Lung (tissue), 12 donors: ENCODE results near the gene RABIF. TPM values are rescaled to one million over a fixed set of nuclear protein-coding genes. Genes with fewer than 3 reads are reported as not detected.

ENCODE experiments used
- ATAC-seq: fragments of 200-7000 bp; cut with Tn5 transposase; one replicate; pipeline ENCODE4 v1.9.1; 2020; ENCODE audit warnings: moderate number of reproducible peaks; ENCODE audit not compliant: insufficient read depth, low FRiP score
- DNase-seq, 3 donors: peaks; one replicate each; pipeline ENCODE4 v3.0.0-alpha.2; 2013 to 2017
- H3K27ac ChIP-seq, 2 donors: one replicate each; pipeline ENCODE4 v1.5.1; 2013; ENCODE audit warnings: mild to moderate bottlenecking in 2 of 2, moderate library complexity in 2 of 2, control low read depth in 1 of 2, inconsistent platforms in 1 of 2, low read depth in 1 of 2, low read length in 1 of 2
- H3K27me3 ChIP-seq, 3 donors: one replicate each; pipeline ENCODE4 v1.5.1; 2013; ENCODE audit warnings: low read length in 2 of 3; ENCODE audit not compliant: control insufficient read depth in 3 of 3, insufficient read depth in 3 of 3
- H3K36me3 ChIP-seq, 4 donors: one replicate each; pipeline ENCODE4 v1.5.1; 2013; ENCODE audit warnings: low read length in 4 of 4, mild to moderate bottlenecking in 1 of 4, moderate library complexity in 1 of 4; ENCODE audit not compliant: control insufficient read depth in 4 of 4, insufficient read depth in 4 of 4
- H3K4me1 ChIP-seq, 5 donors: one replicate each; pipeline ENCODE4 v1.5.1; 2013; ENCODE audit warnings: low read length in 5 of 5, mild to moderate bottlenecking in 2 of 5, moderate library complexity in 1 of 5; ENCODE audit not compliant: control insufficient read depth in 5 of 5, insufficient read depth in 5 of 5
- H3K4me3 ChIP-seq: one replicate; pipeline ENCODE4 v1.5.1; 2013; ENCODE audit warnings: mild to moderate bottlenecking, control low read depth, moderate library complexity
- H3K9ac ChIP-seq, 2 donors: one replicate each; pipeline ENCODE4 v1.5.1; 2013; ENCODE audit warnings: low read length in 2 of 2, control low read depth in 1 of 2; ENCODE audit not compliant: insufficient read depth in 1 of 2
- H3K9me3 ChIP-seq, 4 donors: one replicate each; pipeline ENCODE4 v1.5.1; 2013; ENCODE audit warnings: low read length in 3 of 4, mild to moderate bottlenecking in 1 of 4, moderate library complexity in 1 of 4; ENCODE audit not compliant: control insufficient read depth in 4 of 4, insufficient read depth in 3 of 4
- WGBS, 2 donors: extraction: QIAGEN DNeasy Blood & Tissue Kit; methylation state at CpG; one replicate each; pipeline ENCODE4 v1.1.7; 2013; 5-methylcytosine and 5-hydroxymethylcytosine counted together
- polyA plus RNA-seq, 2 donors: library from polyadenylated mRNA; stranded (reverse); fragments of 200-250 nt; gene quantifications; one replicate each; pipeline ENCODE4 v1.2.1, GENCODE V29; 2013
- total RNA-seq, 2 donors: library from RNA; depleted of rRNA in 1 of 2; stranded (reverse); fragments of >200 nt in 1 of 2; gene quantifications; one replicate each; pipeline ENCODE4 v1.2.1, GENCODE V29; 2014 to 2021
- TF ChIP-seq, protein P1 (sequence below): IDR thresholded peaks from 2 replicates; pipeline ENCODE4 v1.5.1; 2012; ENCODE audit warnings: mild to moderate bottlenecking; ENCODE audit errors: control extremely low read depth, extremely low read depth
- donor health status: control.
- donor health status: control.
- donor health status: Bipolar disorder and iron deficiency.
- donor health status: healthy.
- donor health status: DM: yes; HTN: yes; CAD: no.

RABIF gene
- total and polyA plus RNA-seq, 4 donors: 6.2 to 10.3 (median 8.2) TPM

DNA sequence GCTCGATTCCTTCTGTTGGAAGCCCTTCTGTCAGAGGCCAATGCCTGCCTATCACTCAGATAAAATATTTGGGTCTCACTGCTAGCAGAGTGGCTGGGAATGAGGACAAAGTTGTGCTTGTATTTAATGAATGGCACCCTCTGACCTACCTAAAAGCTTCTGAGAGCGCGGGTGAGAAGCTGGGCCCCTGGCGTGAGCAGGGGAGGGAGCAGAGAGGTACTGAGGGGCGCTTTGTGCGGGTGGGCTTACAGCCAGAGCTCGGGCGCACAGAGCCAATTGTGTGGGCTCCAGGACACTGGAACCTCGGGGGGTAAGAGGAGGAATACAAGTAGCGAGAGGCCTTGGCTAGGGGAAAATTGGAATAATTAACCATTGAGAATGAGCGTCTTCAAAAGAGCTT lies 45.9 kb downstream of the RABIF start:
- no peaks in the 10 kb centered on the region for H3K36me3 ChIP-seq
- TF ChIP-seq, protein P1, sequence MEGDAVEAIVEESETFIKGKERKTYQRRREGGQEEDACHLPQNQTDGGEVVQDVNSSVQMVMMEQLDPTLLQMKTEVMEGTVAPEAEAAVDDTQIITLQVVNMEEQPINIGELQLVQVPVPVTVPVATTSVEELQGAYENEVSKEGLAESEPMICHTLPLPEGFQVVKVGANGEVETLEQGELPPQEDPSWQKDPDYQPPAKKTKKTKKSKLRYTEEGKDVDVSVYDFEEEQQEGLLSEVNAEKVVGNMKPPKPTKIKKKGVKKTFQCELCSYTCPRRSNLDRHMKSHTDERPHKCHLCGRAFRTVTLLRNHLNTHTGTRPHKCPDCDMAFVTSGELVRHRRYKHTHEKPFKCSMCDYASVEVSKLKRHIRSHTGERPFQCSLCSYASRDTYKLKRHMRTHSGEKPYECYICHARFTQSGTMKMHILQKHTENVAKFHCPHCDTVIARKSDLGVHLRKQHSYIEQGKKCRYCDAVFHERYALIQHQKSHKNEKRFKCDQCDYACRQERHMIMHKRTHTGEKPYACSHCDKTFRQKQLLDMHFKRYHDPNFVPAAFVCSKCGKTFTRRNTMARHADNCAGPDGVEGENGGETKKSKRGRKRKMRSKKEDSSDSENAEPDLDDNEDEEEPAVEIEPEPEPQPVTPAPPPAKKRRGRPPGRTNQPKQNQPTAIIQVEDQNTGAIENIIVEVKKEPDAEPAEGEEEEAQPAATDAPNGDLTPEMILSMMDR: no peak
- no peaks in the 10 kb centered on the region for H3K27me3 ChIP-seq
- H3K9ac ChIP-seq: no peak overlapping the region
- 83 to 93% methylated on average over 11 of the region's 11 CpGs for WGBS, 2 donors
- no peak for DNase-seq
- no peaks in the 10 kb centered on the region for H3K9me3 ChIP-seq
- no peak overlapping the region for H3K4me3 ChIP-seq
- no peaks in the 10 kb centered on the region for H3K4me1 ChIP-seq
- no peak for ATAC-seq
- no peak overlapping the region for H3K27ac ChIP-seq

DNA sequence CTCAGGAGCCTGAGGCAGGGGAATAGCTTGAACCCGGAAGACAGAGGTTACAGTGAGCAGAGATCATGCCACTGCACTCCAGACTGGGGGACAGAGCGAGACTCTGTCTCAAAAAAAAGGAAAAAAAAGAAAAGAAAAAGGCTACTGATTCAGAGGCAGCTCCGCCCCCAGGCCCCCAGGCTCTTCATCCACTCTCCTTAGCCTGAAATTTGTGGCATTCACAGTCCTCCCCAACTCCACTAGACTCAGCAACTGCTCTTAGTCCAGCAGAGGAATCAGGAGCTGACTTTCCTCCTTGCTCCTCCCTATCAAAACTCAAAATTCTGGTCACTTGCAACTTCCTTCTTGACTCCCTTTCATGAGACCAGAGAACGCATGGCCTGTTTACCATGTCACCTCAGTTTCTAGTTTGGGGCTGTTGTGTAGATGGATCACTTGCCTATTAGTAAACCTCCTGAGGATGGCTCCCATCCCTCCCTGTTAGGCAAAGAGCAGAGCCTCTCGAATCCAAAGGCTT lies 51.1 kb downstream of the RABIF start:
- ATAC-seq (no peak), DNase-seq (no peak)
- TF ChIP-seq, protein P1: no peak
- WGBS, 2 donors: 85 to 88% methylated on average over 5 of the region's 5 CpGs
- H3K4me3 ChIP-seq: no peak overlapping the region
- H3K4me1 ChIP-seq: no peaks in the 10 kb centered on the region
- H3K9me3 ChIP-seq: no peaks in the 10 kb centered on the region
- no peaks in the 10 kb centered on the region for H3K36me3 ChIP-seq
- no peak overlapping the region for H3K27ac ChIP-seq
- H3K27me3 ChIP-seq: no peaks in the 10 kb centered on the region
- H3K9ac ChIP-seq: no peak overlapping the region

DNA sequence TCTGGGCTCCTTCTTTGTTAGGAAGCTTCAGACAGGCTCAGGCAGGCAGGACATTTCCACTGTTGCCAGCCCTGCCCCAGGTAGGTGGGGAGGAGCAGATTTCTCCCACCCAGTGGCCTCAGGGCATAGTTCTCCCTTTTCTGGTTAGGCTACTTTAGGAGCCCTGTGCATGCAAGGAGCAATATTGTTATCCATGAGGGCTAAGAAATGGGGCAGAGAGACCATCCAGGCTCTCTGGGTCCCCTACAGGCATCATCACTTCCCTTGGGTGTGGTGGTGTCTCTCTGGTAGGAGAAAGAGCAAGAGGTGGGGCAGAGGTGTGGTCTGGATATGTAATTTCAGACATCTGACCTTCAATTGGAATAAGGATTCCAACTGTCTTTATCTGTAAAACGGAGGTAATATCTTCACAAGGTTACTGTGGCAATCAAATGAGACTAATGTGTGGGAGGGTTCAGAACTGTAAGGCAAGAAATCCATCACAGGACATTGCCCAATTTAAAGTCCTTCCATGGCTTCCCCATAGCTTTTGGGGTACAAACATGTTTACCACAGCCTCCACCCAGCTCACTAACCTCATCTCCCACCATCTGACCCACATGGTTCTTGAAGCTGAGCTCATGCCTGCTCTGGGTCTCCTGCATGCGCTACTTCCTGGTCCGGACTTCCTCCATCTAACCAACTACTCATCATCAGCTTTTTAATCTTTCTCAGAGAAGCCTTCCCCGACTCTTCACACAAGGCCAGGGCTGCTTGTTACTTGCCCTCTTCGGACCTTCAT lies 52.1 kb downstream of the RABIF start:
- no peak for ATAC-seq
- no peaks in the 10 kb centered on the region for H3K4me1 ChIP-seq
- H3K4me3 ChIP-seq: no peak overlapping the region
- H3K9me3 ChIP-seq: no peaks in the 10 kb centered on the region
- no peaks in the 10 kb centered on the region for H3K36me3 ChIP-seq
- H3K27me3 ChIP-seq: no peaks in the 10 kb centered on the region
- H3K9ac ChIP-seq: no peak overlapping the region
- H3K27ac ChIP-seq: no peak overlapping the region
- TF ChIP-seq, protein P1: no peak
- WGBS, 2 donors: 47 to 59% methylated on average over 5 of the region's 5 CpGs
- DNase-seq: no peak
